ENCODE measurements around the gene SLCO1A2. TPM values are rescaled to one million over a fixed set of nuclear protein-coding genes. Genes with fewer than 3 reads are reported as not detected.

SLCO1A2 gene
- total RNA-seq, 4 donors from 2014 or later: not detected

- WGBS, 2 donors (ENCODE audit: low coverage in 1 of 2): 41% methylated on average over 2 of the region's 2 CpGs; no CpG with 5 or more reads in 1 of the 2 donors
- intact Hi-C loops (cut with DNase I; ENCODE audit: low total_unique reads): no loop called here
- Histone ChIP-seq H3K4me3 (no peak overlapping the region), H3K36me3 (no peaks in the 10 kb centered on the region), H3K27ac (no peak overlapping the region), H3K9me3 (no peaks in the 10 kb centered on the region), H3K4me1 (no peaks in the 10 kb centered on the region), H3K27me3 (no peaks in the 10 kb centered on the region)
- no peak for TF ChIP-seq CTCF (IDR thresholded peaks at IDR 0.05)
- TF ChIP-seq POLR2AphosphoS5 (IDR thresholded peaks at IDR 0.05): no peak
- no peak for TF ChIP-seq POLR2A (IDR thresholded peaks at IDR 0.05)
- no peak for TF ChIP-seq EP300 (IDR thresholded peaks at IDR 0.05; ENCODE audit: low read depth)
- DNase-seq: no peak
- in situ Hi-C loops (cut with MboI; ENCODE audit: low pct_ligation_motif_present in 1 of 4, low pct_unique_long_range_greater_than_20kb in 1 of 4, low sequenced_read_pairs in 3 of 4): no loop called here
Measured at GRCh38 chr12:21276826-21277225, 57.9 kb downstream of the SLCO1A2 start.

- no peaks in the 10 kb centered on the region for H3K9me3 ChIP-seq
- in situ Hi-C loops (cut with MboI; ENCODE audit: low pct_ligation_motif_present in 1 of 4, low pct_unique_long_range_greater_than_20kb in 1 of 4, low sequenced_read_pairs in 3 of 4) (no loop called here), intact Hi-C loops (cut with DNase I; ENCODE audit: low total_unique reads) (no loop called here)
- H3K4me1 ChIP-seq: no peaks in the 10 kb centered on the region
- WGBS, 2 donors (ENCODE audit: low coverage in 1 of 2): 39 to 57% methylated on average over 4 of the region's 4 CpGs
- DNase-seq: no peak
- no peaks in the 10 kb centered on the region for H3K27me3 ChIP-seq
- H3K36me3 ChIP-seq: no peaks in the 10 kb centered on the region
- no peak overlapping the region for H3K4me3 ChIP-seq
- TF ChIP-seq CTCF (IDR thresholded peaks at IDR 0.05): no peak
- no peak for TF ChIP-seq POLR2A (IDR thresholded peaks at IDR 0.05)
- no peak for TF ChIP-seq EP300 (IDR thresholded peaks at IDR 0.05; ENCODE audit: low read depth)
- no peak for TF ChIP-seq POLR2AphosphoS5 (IDR thresholded peaks at IDR 0.05)
- H3K27ac ChIP-seq: no peak overlapping the region
Measured at GRCh38 chr12:21265932-21266331, 68.8 kb downstream of the SLCO1A2 start.

- Histone ChIP-seq H3K4me1 (no peaks in the 10 kb centered on the region), H3K36me3 (no peaks in the 10 kb centered on the region), H3K27me3 (no peaks in the 10 kb centered on the region), H3K9me3 (no peaks in the 10 kb centered on the region), H3K4me3 (no peak overlapping the region), H3K27ac (no peak overlapping the region)
- intact Hi-C loops (cut with DNase I; ENCODE audit: low total_unique reads): no loop called here
- in situ Hi-C loops (cut with MboI; ENCODE audit: low pct_ligation_motif_present in 1 of 4, low pct_unique_long_range_greater_than_20kb in 1 of 4, low sequenced_read_pairs in 3 of 4): no loop called here
- TF ChIP-seq CTCF (IDR thresholded peaks at IDR 0.05) (no peak), POLR2A (IDR thresholded peaks at IDR 0.05) (no peak), EP300 (IDR thresholded peaks at IDR 0.05; ENCODE audit: low read depth) (no peak), POLR2AphosphoS5 (IDR thresholded peaks at IDR 0.05) (no peak)
- DNase-seq: no peak
Measured at GRCh38 chr12:21264232-21264631, 70.5 kb downstream of the SLCO1A2 start.

DNA sequence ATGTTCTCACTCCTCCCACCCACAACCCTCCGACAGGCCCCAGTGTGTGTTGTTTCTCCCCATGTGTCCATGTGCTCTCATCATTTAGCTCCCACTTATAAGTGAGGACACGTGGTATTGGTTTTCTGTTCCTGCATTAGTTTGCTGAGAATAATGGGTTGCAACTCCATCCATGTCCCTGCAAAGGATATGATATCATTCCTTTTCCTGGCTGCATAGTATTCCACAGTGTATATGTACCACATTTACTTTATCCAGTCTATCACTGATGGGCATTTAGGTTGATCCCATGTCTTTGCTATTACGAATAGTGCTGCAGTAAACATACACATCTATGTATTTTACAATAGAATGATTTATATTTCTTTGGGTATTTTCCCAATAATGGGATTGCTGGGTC lies 77.5 kb downstream of the SLCO1A2 start:
- in situ Hi-C loops (cut with MboI; ENCODE audit: low pct_ligation_motif_present in 1 of 4, low pct_unique_long_range_greater_than_20kb in 1 of 4, low sequenced_read_pairs in 3 of 4): no loop called here
- H3K4me3 ChIP-seq: no peak overlapping the region
- no peaks in the 10 kb centered on the region for H3K9me3 ChIP-seq
- no peaks in the 10 kb centered on the region for H3K36me3 ChIP-seq
- no peak for DNase-seq
- H3K27me3 ChIP-seq: no peaks in the 10 kb centered on the region
- intact Hi-C loops (cut with DNase I; ENCODE audit: low total_unique reads): no loop called here
- 76% methylated on average over 3 of the region's 3 CpGs for WGBS, 2 donors (ENCODE audit: low coverage in 1 of 2)
- no peaks in the 10 kb centered on the region for H3K4me1 ChIP-seq
- TF ChIP-seq EP300 (IDR thresholded peaks at IDR 0.05; ENCODE audit: low read depth) (no peak), CTCF (IDR thresholded peaks at IDR 0.05) (no peak), POLR2AphosphoS5 (IDR thresholded peaks at IDR 0.05) (no peak), POLR2A (IDR thresholded peaks at IDR 0.05) (no peak)
- no peak overlapping the region for H3K27ac ChIP-seq

All from transverse colon (tissue), 4 donors.